KMS-11 (cell line): ENCODE measurements around the gene APOL4.

Source experiments
- H2AFZ ChIP-seq: fragments of 200-600 bp; sonication (generic); 2 replicates; pipeline ENCODE4 v1.6.1; 2016; ENCODE audit warnings: antibody characterized with exemption, mixed run types, low read depth
- H3K27ac ChIP-seq: fragments of 200-600 bp; sonication (generic); 2 replicates; pipeline ENCODE4 v1.6.1; 2016; ENCODE audit warnings: mild to moderate bottlenecking, mixed run types
- H3K27me3 ChIP-seq: fragments of 200-600 bp; sonication (generic); 2 replicates; pipeline ENCODE4 v1.6.1; 2017; ENCODE audit warnings: mild to moderate bottlenecking, low read depth, mixed run types, moderate library complexity; ENCODE audit not compliant: insufficient read depth
- H3K36me3 ChIP-seq: fragments of 200-600 bp; sonication (generic); 2 replicates; pipeline ENCODE4 v1.6.1; 2017; ENCODE audit warnings: mild to moderate bottlenecking, mixed run types; ENCODE audit not compliant: insufficient read depth
- H3K4me1 ChIP-seq: fragments of 200-600 bp; sonication (generic); 2 replicates; pipeline ENCODE4 v1.6.1; 2016; ENCODE audit warnings: mild to moderate bottlenecking, low read depth, mixed run types; ENCODE audit not compliant: poor library complexity, severe bottlenecking
- H3K4me2 ChIP-seq: fragments of 200-600 bp; sonication (generic); 2 replicates; pipeline ENCODE4 v1.7.0; 2016; ENCODE audit warnings: mild to moderate bottlenecking, mixed run types
- H3K4me3 ChIP-seq: fragments of 200-600 bp; sonication (generic); IDR thresholded peaks from 2 replicates; pipeline ENCODE4 v1.6.1; 2017; ENCODE audit warnings: low read depth, low read length, mixed read lengths; ENCODE audit not compliant: insufficient read depth
- H3K79me2 ChIP-seq: fragments of 200-600 bp; sonication (generic); 2 replicates; pipeline ENCODE4 v1.6.1; 2016; ENCODE audit warnings: low read depth, mixed run types; ENCODE audit not compliant: insufficient read depth
- H3K9ac ChIP-seq: fragments of 200-600 bp; sonication (generic); 2 replicates; pipeline ENCODE4 v1.6.1; 2016; ENCODE audit warnings: mild to moderate bottlenecking, mixed run types
- H4K20me1 ChIP-seq: fragments of 200-600 bp; sonication (generic); 2 replicates; pipeline ENCODE4 v1.6.1; 2016; ENCODE audit warnings: mild to moderate bottlenecking, mixed run types; ENCODE audit not compliant: insufficient read depth
- TF ChIP-seq, protein P1 (sequence below): fragments of 200-600 bp; sonication (generic); conservative IDR thresholded peaks from 2 replicates; pipeline ENCODE4 v1.6.1; 2017; ENCODE audit warnings: low read depth, mild to moderate bottlenecking, antibody characterized with exemption, low read length, moderate library complexity, mixed read lengths

APOL4 gene

DNA sequence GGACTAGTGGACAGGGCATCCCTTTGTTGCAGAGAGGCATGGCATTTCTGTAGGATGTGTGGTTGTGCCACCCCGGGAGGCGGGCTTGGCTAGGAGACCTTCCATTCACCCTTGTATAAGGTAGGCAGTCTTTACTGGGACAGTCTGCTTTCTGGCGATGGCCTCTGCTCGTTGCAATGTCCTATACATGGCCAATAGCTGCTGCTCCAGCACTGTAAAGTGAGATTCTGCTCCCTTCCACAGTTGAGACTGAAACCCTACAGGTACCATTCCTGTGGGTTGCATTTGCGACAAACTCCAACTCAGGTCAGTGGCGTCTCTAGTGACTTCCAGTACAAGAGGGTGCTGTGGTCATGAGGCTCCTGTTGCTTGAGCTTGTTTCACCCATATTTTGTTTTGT lies 20.7 kb downstream of the APOL4 start:
- TF ChIP-seq, protein P1, sequence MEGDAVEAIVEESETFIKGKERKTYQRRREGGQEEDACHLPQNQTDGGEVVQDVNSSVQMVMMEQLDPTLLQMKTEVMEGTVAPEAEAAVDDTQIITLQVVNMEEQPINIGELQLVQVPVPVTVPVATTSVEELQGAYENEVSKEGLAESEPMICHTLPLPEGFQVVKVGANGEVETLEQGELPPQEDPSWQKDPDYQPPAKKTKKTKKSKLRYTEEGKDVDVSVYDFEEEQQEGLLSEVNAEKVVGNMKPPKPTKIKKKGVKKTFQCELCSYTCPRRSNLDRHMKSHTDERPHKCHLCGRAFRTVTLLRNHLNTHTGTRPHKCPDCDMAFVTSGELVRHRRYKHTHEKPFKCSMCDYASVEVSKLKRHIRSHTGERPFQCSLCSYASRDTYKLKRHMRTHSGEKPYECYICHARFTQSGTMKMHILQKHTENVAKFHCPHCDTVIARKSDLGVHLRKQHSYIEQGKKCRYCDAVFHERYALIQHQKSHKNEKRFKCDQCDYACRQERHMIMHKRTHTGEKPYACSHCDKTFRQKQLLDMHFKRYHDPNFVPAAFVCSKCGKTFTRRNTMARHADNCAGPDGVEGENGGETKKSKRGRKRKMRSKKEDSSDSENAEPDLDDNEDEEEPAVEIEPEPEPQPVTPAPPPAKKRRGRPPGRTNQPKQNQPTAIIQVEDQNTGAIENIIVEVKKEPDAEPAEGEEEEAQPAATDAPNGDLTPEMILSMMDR = no peak
- Histone ChIP-seq H3K4me3 (no peak overlapping the region), H3K36me3 (no peaks in the 10 kb centered on the region), H4K20me1 (no peaks in the 10 kb centered on the region), H3K27ac (no peak overlapping the region), H2AFZ (no peak overlapping the region), H3K4me2 (no peak overlapping the region), H3K27me3 (no peaks in the 10 kb centered on the region), H3K4me1 (no peaks in the 10 kb centered on the region), H3K79me2 (no peaks in the 10 kb centered on the region), H3K9ac (no peak overlapping the region)

DNA sequence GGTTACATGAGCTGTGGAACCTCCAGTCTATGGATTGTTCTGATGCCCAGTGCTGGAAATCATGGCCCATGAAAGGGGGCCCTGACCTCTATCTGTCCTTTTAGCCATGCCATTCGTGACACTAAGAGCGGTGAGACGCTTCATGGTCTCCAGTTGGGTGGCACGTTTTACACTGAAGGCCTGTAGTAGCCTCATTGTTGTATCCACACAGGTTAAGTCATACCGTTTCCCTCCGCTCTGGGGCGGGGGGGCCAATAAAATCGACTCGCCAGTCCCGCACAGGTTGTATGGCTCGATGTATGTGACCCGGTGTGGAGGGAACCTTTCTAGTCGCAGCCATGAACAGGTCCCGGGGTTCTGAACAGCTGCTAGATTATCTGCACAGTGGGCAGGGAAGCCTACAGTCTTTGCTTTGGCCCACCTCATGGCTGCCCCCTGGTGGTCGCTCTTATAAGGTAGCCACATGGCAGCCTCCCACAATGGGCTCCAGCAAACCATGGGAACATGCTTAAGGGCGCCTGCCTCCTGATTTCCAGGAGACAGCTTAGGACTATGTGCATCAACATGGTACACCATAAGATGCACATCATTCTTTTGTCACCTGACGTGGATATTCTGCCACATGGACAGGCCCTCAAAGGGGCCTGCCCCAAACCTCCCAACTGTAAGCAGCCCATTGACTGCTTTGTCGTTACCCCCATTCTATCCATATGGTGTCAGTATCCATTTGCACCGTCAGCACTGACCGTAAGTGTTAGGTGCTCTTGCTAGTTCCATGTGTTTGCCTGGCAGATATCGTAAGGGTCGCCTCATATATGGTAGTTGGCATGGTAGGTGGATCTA lies 21.4 kb downstream of the APOL4 start:
- no peaks in the 10 kb centered on the region for H3K27me3 ChIP-seq
- H4K20me1 ChIP-seq = no peaks in the 10 kb centered on the region
- H3K27ac ChIP-seq = no peak overlapping the region
- no peak overlapping the region for H3K4me2 ChIP-seq
- H3K4me1 ChIP-seq = no peaks in the 10 kb centered on the region
- H3K36me3 ChIP-seq = no peaks in the 10 kb centered on the region
- no peaks in the 10 kb centered on the region for H3K79me2 ChIP-seq
- H3K4me3 ChIP-seq = no peak overlapping the region
- peak overlapping the region; percentile 26; the same call in 1 of the 2 replicates for H2AFZ ChIP-seq
- H3K9ac ChIP-seq = no peak overlapping the region
- TF ChIP-seq, protein P1 = peak; percentile 89

DNA sequence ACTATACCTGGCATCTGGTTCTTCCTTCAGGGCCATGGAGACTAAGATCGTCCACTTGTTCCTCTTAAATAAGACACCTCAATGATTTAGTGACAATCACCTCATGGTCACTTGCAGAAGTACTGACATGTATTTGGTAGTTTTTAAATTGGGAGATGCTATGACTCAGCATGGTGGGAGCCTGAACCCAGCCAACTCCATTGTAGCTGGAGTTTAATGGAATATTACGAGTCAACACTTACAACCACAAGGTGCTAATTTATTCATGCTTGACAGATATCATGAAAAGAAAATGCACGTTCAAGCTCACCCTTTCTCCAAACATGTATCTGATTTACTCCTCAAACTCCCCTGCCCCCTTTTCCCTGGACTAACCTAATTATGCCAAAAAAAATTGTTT lies 24.4 kb downstream of the APOL4 start:
- H3K4me1 ChIP-seq = no peaks in the 10 kb centered on the region
- no peak overlapping the region for H2AFZ ChIP-seq
- no peaks in the 10 kb centered on the region for H3K27me3 ChIP-seq
- no peak overlapping the region for H3K27ac ChIP-seq
- TF ChIP-seq, protein P1 = no peak
- H4K20me1 ChIP-seq = no peaks in the 10 kb centered on the region
- H3K79me2 ChIP-seq = no peaks in the 10 kb centered on the region
- H3K4me2 ChIP-seq = no peak overlapping the region
- no peak overlapping the region for H3K9ac ChIP-seq
- H3K4me3 ChIP-seq = no peak overlapping the region
- no peaks in the 10 kb centered on the region for H3K36me3 ChIP-seq

DNA sequence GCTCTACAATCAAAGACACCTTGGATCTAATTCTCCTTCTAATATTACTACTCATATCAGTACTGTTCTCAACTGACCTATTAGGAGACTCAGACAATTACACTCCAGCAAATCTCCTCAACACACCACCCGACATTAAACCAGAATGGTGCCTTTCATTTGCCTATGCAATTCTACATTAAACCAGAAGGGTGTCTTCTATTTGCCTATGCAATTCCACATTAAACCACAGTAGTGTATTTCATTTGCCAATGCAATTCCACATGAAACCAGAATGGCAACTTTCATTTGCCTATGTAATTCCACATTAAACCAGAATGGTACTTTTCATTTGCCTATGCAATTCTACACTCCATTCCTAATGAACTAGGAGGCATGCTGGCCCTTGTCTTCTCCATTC lies 25.7 kb downstream of the APOL4 start:
- H2AFZ ChIP-seq = no peak overlapping the region
- H3K36me3 ChIP-seq = no peaks in the 10 kb centered on the region
- no peak overlapping the region for H3K4me3 ChIP-seq
- H3K4me2 ChIP-seq = no peak overlapping the region
- H4K20me1 ChIP-seq = no peaks in the 10 kb centered on the region
- no peak overlapping the region for H3K27ac ChIP-seq
- H3K27me3 ChIP-seq = no peaks in the 10 kb centered on the region
- no peaks in the 10 kb centered on the region for H3K4me1 ChIP-seq
- TF ChIP-seq, protein P1 = no peak
- H3K9ac ChIP-seq = no peak overlapping the region
- H3K79me2 ChIP-seq = no peaks in the 10 kb centered on the region
